A549 (cell line): ENCODE measurements around the gene TMEM198.

Experiments used
- BHLHE40 ChIP-seq: IDR thresholded peaks from 2 replicates; pipeline ENCODE4 v1.6.1; 2012; ENCODE audit warnings: low read depth, low read length, inconsistent platforms
- EHMT2 ChIP-seq: fragments of 200-600 bp; sonication (generic); IDR thresholded peaks from 2 replicates; pipeline ENCODE4 v1.6.1; 2016; ENCODE audit warnings: antibody characterized with exemption, low read depth, mild to moderate bottlenecking, moderate library complexity
- EP300 ChIP-seq, 2 experiments: fragments of >200 bp; sonication (Bioruptor Twin); formaldehyde crosslinking; IDR thresholded peaks; 2 replicates in 1 of 2; 3 replicates in 1 of 2; pipeline ENCODE4 v1.6.1; 2016 to 2017
- NFE2L2 ChIP-seq: fragments of 150-350 bp; conservative IDR thresholded peaks from 2 replicates; pipeline ENCODE4 v1.6.1; 2014; ENCODE audit warnings: low read length
- POLR2A ChIP-seq: IDR thresholded peaks from 2 replicates; pipeline ENCODE4 v1.6.1; 2012; ENCODE audit warnings: mild to moderate bottlenecking, low read length
- POLR2AphosphoS2 ChIP-seq: conservative IDR thresholded peaks from 2 replicates; pipeline ENCODE4 v1.6.1; 2012; ENCODE audit warnings: low read length, improper control_type of control experiment, inconsistent platforms
- RAD21 ChIP-seq, 2 experiments: fragments of >200 bp in 1 of 2; sonication (Bioruptor Twin) in 1 of 2; formaldehyde crosslinking in 1 of 2; IDR thresholded peaks in 1 of 2; conservative IDR thresholded peaks in 1 of 2; 2 replicates in 1 of 2; 3 replicates in 1 of 2; pipeline ENCODE4 v1.6.1; 2012 to 2018; ENCODE audit warnings: inconsistent platforms in 1 of 2
- REST ChIP-seq: fragments of 200-600 bp; sonication (generic); IDR thresholded peaks from 2 replicates; pipeline ENCODE4 v1.6.1; 2016; ENCODE audit warnings: antibody characterized with exemption, mild to moderate bottlenecking, moderate library complexity
- RNF2 ChIP-seq: fragments of 200-600 bp; sonication (generic); IDR thresholded peaks from 2 replicates; pipeline ENCODE4 v1.6.1; 2016; ENCODE audit warnings: low read depth, mild to moderate bottlenecking, antibody characterized with exemption, moderate library complexity, borderline replicate concordance
- TF ChIP-seq, protein P1 (sequence below): fragments of >200 bp; sonication (Bioruptor Twin); formaldehyde crosslinking; IDR thresholded peaks from 3 replicates; pipeline ENCODE4 v1.5.1; 2016
- TF ChIP-seq, protein P2 (sequence below): fragments of 150-350 bp; IDR thresholded peaks from 2 replicates; pipeline ENCODE4 v1.6.1; 2014; ENCODE audit warnings: low read depth, mild to moderate bottlenecking, low read length
- TF ChIP-seq, protein P3 (sequence below): fragments of 250-450 bp; sonication (Bioruptor Pico); IDR thresholded peaks from 2 replicates; pipeline ENCODE4 v1.5.0; 2021; ENCODE audit warnings: mild to moderate bottlenecking, moderate library complexity, borderline replicate concordance
- TF ChIP-seq, protein P4 (sequence below): IDR thresholded peaks from 2 replicates; pipeline ENCODE4 v1.6.1; 2012

DNA sequence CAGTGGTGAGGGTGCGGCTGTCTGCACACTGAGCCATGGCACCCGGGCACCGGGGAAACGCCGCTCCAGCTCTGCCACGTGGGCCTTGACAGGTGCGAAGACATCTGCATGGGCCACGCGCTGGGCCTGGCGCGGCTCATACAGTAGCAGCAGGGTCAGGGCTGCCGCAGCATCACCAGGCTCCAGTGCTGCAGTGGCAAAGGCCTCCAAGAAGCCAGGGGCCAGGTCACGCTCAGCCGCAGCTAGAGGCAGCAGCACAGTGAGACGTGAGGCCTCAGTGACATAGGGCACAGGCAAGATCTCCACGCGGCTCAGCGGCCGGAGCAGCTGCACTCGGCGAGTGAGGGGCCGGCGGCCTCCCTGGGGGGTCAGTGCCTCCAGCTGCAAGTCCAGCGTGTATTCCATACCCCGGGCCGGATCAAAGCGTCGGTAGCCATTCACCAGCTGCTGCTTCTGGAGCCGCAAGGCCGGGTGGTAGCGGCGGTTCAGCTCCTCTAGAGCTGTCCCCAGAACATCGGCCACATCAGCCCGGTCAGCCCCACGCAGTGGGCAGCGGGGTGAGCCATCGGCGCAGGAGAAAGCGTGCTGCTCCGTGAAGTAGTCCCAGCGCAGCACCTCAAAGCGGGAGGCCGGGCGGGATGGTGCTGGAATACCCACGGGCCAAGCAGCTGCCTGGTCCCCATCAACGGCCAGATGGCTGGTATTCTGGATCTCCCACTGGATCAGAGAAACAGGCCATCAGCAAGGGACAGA lies 3.7 kb upstream of the TMEM198 start:
- TF ChIP-seq EP300 (IDR thresholded peaks at IDR 0.05) (no peak), RAD21 (conservative IDR thresholded peaks at IDR 0.05 in 1 of 2, IDR thresholded peaks at IDR 0.05 in 1 of 2) (no peak), NFE2L2 (no peak), BHLHE40 (no peak), POLR2AphosphoS2 (no peak), POLR2A (no peak), REST (no peak), RNF2 (no peak), EHMT2 (no peak)
- TF ChIP-seq, protein P1, sequence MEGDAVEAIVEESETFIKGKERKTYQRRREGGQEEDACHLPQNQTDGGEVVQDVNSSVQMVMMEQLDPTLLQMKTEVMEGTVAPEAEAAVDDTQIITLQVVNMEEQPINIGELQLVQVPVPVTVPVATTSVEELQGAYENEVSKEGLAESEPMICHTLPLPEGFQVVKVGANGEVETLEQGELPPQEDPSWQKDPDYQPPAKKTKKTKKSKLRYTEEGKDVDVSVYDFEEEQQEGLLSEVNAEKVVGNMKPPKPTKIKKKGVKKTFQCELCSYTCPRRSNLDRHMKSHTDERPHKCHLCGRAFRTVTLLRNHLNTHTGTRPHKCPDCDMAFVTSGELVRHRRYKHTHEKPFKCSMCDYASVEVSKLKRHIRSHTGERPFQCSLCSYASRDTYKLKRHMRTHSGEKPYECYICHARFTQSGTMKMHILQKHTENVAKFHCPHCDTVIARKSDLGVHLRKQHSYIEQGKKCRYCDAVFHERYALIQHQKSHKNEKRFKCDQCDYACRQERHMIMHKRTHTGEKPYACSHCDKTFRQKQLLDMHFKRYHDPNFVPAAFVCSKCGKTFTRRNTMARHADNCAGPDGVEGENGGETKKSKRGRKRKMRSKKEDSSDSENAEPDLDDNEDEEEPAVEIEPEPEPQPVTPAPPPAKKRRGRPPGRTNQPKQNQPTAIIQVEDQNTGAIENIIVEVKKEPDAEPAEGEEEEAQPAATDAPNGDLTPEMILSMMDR = no peak
- TF ChIP-seq, protein P2, sequence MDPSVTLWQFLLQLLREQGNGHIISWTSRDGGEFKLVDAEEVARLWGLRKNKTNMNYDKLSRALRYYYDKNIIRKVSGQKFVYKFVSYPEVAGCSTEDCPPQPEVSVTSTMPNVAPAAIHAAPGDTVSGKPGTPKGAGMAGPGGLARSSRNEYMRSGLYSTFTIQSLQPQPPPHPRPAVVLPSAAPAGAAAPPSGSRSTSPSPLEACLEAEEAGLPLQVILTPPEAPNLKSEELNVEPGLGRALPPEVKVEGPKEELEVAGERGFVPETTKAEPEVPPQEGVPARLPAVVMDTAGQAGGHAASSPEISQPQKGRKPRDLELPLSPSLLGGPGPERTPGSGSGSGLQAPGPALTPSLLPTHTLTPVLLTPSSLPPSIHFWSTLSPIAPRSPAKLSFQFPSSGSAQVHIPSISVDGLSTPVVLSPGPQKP = no peak
- TF ChIP-seq, protein P3, sequence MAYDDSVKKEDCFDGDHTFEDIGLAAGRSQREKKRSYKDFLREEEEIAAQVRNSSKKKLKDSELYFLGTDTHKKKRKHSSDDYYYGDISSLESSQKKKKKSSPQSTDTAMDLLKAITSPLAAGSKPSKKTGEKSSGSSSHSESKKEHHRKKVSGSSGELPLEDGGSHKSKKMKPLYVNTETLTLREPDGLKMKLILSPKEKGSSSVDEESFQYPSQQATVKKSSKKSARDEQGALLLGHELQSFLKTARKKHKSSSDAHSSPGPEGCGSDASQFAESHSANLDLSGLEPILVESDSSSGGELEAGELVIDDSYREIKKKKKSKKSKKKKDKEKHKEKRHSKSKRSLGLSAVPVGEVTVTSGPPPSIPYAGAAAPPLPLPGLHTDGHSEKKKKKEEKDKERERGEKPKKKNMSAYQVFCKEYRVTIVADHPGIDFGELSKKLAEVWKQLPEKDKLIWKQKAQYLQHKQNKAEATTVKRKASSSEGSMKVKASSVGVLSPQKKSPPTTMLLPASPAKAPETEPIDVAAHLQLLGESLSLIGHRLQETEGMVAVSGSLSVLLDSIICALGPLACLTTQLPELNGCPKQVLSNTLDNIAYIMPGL (CRISPR knock-in tag) = no peak
- TF ChIP-seq, protein P4, sequence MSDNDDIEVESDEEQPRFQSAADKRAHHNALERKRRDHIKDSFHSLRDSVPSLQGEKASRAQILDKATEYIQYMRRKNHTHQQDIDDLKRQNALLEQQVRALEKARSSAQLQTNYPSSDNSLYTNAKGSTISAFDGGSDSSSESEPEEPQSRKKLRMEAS = no peak
